Cerebellar nuclear complex (tissue), 1 donor: ENCODE data around the gene RAB21.
"Not testable (repeated sequence)": the region's sequence is repeated elsewhere in the genome, so short reads cannot be mapped to it uniquely, and the experiment has no call there.

Experiments used
- DNase-seq, 2 experiments: peaks; one replicate each; lab custom pipeline; 2025; lab: John Stamatoyannopoulos, UW

The RAB21 gene

GRCh38 chr12:71752891-71753290 lies 1.8 kb upstream of the RAB21 start:
- DNase-seq = no peak

- no peak for DNase-seq
Measured at GRCh38 chr12:71755146-71755892, 656 bp downstream of the RAB21 start.

- DNase-seq = no peak
Measured at GRCh38 chr12:71756054-71756690, 1.5 kb downstream of the RAB21 start.

GRCh38 chr12:71759941-71760340 lies 5.3 kb downstream of the RAB21 start:
- DNase-seq = no peak

- no peak for DNase-seq
Measured at GRCh38 chr12:71760471-71760870, 5.8 kb downstream of the RAB21 start.

GRCh38 chr12:71761354-71761753 lies 6.7 kb downstream of the RAB21 start:
- DNase-seq = not testable (repeated sequence)

GRCh38 chr12:71763677-71764379 lies 9.2 kb downstream of the RAB21 start:
- DNase-seq = no peak

- no peak for DNase-seq
Measured at GRCh38 chr12:71764587-71765321, 10.1 kb downstream of the RAB21 start.

GRCh38 chr12:71766202-71766601 lies 11.5 kb downstream of the RAB21 start:
- no peak for DNase-seq

- no peak for DNase-seq
Measured at GRCh38 chr12:71767183-71767582, 12.5 kb downstream of the RAB21 start.

GRCh38 chr12:71768900-71769299 lies 14.2 kb downstream of the RAB21 start:
- no peak for DNase-seq

GRCh38 chr12:71771069-71771468 lies 16.4 kb downstream of the RAB21 start:
- no peak for DNase-seq

- DNase-seq = no peak
Measured at GRCh38 chr12:71772735-71773134, 18.1 kb downstream of the RAB21 start.

- DNase-seq = no peak
Measured at GRCh38 chr12:71780237-71780822, 25.7 kb downstream of the RAB21 start.

- DNase-seq = no peak
Measured at GRCh38 chr12:71782017-71782416, 27.4 kb downstream of the RAB21 start.

GRCh38 chr12:71786829-71787228 lies 32.2 kb downstream of the RAB21 start:
- DNase-seq = no peak

- no peak for DNase-seq
Measured at GRCh38 chr12:71787580-71787979, 32.9 kb downstream of the RAB21 start.

GRCh38 chr12:71790331-71790730 lies 35.7 kb downstream of the RAB21 start:
- DNase-seq = no peak

GRCh38 chr12:71791473-71792150 lies 36.9 kb downstream of the RAB21 start:
- no peak for DNase-seq

GRCh38 chr12:71792599-71792998 lies 37.9 kb downstream of the RAB21 start:
- DNase-seq = no peak

GRCh38 chr12:71795901-71796300 lies 41.2 kb downstream of the RAB21 start:
- no peak for DNase-seq
